Measurements from ENCODE around the gene TOR1AIP1.
A peak's percentile ranks its signal among the peaks of the same experiment; 100 is the strongest.

Gene TOR1AIP1

GRCh38 chr1:179866616-179867015 lies 15.5 kb upstream of the TOR1AIP1 start:
- no peak for TF ChIP-seq NFIC (IDR thresholded peaks at IDR 0.05)
- TF ChIP-seq CREB1 (IDR thresholded peaks at IDR 0.05; ENCODE audit: low read depth), result no peak
- TF ChIP-seq ZBTB7A (IDR thresholded peaks at IDR 0.05; ENCODE audit: low read depth), result no peak
- TF ChIP-seq TEAD4 (IDR thresholded peaks at IDR 0.05), result no peak
- no peak for TF ChIP-seq MAX (IDR thresholded peaks at IDR 0.05)
- no peak for TF ChIP-seq TCF12 (IDR thresholded peaks at IDR 0.05; ENCODE audit: low read depth)
- no peak for TF ChIP-seq USF1 (IDR thresholded peaks at IDR 0.05)
- TF ChIP-seq CEBPB (IDR thresholded peaks at IDR 0.05), result no peak
- no peak for TF ChIP-seq REST (IDR thresholded peaks at IDR 0.05; ENCODE audit: low read depth)

GRCh38 chr1:179867493-179868330 lies 14.4 kb upstream of the TOR1AIP1 start:
- no peak for TF ChIP-seq TEAD4 (IDR thresholded peaks at IDR 0.05)
- TF ChIP-seq RAD21 (IDR thresholded peaks at IDR 0.05; ENCODE audit: low read depth), result peak; percentile 47
- no peak for TF ChIP-seq REST (IDR thresholded peaks at IDR 0.05; ENCODE audit: low read depth)

- TF ChIP-seq FOXM1 (IDR thresholded peaks at IDR 0.05; ENCODE audit: borderline replicate concordance, low read depth) (no peak), EP300 (IDR thresholded peaks at IDR 0.05; ENCODE audit: borderline replicate concordance) (no peak), EGR1 (IDR thresholded peaks at IDR 0.05) (no peak), CREB1 (IDR thresholded peaks at IDR 0.05; ENCODE audit: low read depth) (no peak), TEAD4 (IDR thresholded peaks at IDR 0.05) (no peak)
Measured at GRCh38 chr1:179870870-179871269, 11.2 kb upstream of the TOR1AIP1 start.

GRCh38 chr1:179871940-179872339 lies 10.1 kb upstream of the TOR1AIP1 start:
- TF ChIP-seq TAF1 (IDR thresholded peaks at IDR 0.05; ENCODE audit: low read depth), result no peak

GRCh38 chr1:179872558-179872957 lies 9.5 kb upstream of the TOR1AIP1 start:
- TF ChIP-seq TCF12 (IDR thresholded peaks at IDR 0.05; ENCODE audit: low read depth), result no peak
- no peak for TF ChIP-seq YY1 (IDR thresholded peaks at IDR 0.05; ENCODE audit: low read depth)
- TF ChIP-seq CREB1 (IDR thresholded peaks at IDR 0.05; ENCODE audit: low read depth), result no peak
- no peak for TF ChIP-seq CEBPB (IDR thresholded peaks at IDR 0.05)
- no peak for TF ChIP-seq USF1 (IDR thresholded peaks at IDR 0.05)
- no peak for TF ChIP-seq EP300 (IDR thresholded peaks at IDR 0.05; ENCODE audit: borderline replicate concordance)
- TF ChIP-seq ZBTB7A (IDR thresholded peaks at IDR 0.05; ENCODE audit: low read depth), result no peak
- no peak for TF ChIP-seq RAD21 (IDR thresholded peaks at IDR 0.05; ENCODE audit: low read depth)
- no peak for TF ChIP-seq TAF1 (IDR thresholded peaks at IDR 0.05; ENCODE audit: low read depth)
- no peak for TF ChIP-seq NFIC (IDR thresholded peaks at IDR 0.05)
- no peak for TF ChIP-seq REST (IDR thresholded peaks at IDR 0.05; ENCODE audit: low read depth)
- TF ChIP-seq FOXM1 (IDR thresholded peaks at IDR 0.05; ENCODE audit: borderline replicate concordance, low read depth), result no peak
- no peak for TF ChIP-seq EGR1 (IDR thresholded peaks at IDR 0.05)
- no peak for TF ChIP-seq TEAD4 (IDR thresholded peaks at IDR 0.05)

Data from Ishikawa (cell line).